CD4-positive, alpha-beta T cell treated with Interleukin-2 at 100 ng/mL for 4 hours (primary cell): ENCODE results near the gene RABGAP1L.
"Not testable (repeated sequence)": the region's sequence is repeated elsewhere in the genome, so short reads cannot be mapped to it uniquely, and the experiment has no call there.

Experiments
- DNase-seq: peaks from one replicate; pipeline ENCODE4 v3.0.0-alpha.2; 2020; ENCODE audit warnings: low spot score

The RABGAP1L gene

DNA sequence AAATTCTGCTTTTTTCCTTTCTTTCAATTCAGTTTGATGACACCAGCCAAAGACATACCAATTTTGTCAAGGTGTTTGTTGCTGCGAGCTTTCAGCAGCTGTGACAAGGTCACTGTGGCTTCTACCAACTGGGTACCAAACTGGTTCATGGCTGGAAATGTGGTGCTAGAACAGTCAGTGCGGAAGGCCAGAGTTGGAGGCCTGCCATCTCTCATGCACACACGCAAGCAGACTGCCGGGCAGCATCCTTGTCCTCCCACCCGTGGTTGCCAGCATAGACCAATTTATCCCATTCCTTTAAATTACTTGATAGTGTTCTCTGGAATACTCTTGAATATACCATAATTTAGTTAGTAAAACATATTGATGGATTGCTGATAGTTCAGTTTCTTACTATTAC, 208.6 kb downstream of the RABGAP1L start:
- no peak for DNase-seq

GRCh38 chr1:174376030-174376429, 216.7 kb downstream of the RABGAP1L start:
- DNase-seq: no peak

GRCh38 chr1:174391716-174392115, 232.4 kb downstream of the RABGAP1L start:
- DNase-seq: no peak

DNA sequence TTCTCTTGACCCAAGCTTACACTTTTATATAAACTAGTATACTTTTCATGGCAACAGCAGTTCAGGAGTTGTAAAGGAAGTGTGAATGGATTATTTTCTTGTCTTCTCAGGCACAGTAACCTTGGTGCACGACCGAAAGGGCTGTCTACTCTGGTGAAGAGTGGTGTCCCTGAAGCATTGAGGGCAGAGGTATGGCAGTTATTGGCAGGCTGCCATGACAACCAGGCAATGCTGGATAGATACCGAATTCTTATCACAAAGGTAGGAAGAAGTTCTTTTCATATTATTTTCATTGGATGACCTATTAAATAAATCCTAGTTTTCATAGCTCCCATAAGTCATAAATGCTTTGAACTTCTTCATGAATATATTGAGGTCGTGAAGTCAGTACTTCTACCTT, 234.6 kb downstream of the RABGAP1L start:
- no peak for DNase-seq

GRCh38 chr1:174397261-174397660, 237.9 kb downstream of the RABGAP1L start:
- DNase-seq: no peak

GRCh38 chr1:174398246-174398645, 238.9 kb downstream of the RABGAP1L start:
- DNase-seq: no peak

DNA sequence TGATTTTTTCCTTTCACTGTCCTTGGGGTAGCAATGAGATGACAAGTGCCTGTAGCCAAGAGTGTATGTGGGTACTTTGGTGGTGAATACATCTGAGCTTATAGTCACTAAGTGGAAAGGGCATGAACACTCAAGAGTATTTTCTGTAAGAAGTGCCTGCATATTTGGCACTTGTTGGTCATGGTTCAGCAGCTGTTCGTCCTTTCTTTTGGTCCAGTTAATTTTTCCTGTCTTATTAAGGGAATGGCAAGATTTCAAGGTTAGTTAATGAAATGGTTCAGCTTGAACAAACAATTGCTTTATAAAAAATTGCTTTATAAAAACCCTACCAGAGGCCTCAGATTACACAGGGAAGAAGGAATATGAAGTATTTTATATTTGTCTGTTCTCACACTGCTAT, 239.9 kb downstream of the RABGAP1L start:
- no peak for DNase-seq

- no peak for DNase-seq
Measured at GRCh38 chr1:174401075-174401474, 241.8 kb downstream of the RABGAP1L start.

DNA sequence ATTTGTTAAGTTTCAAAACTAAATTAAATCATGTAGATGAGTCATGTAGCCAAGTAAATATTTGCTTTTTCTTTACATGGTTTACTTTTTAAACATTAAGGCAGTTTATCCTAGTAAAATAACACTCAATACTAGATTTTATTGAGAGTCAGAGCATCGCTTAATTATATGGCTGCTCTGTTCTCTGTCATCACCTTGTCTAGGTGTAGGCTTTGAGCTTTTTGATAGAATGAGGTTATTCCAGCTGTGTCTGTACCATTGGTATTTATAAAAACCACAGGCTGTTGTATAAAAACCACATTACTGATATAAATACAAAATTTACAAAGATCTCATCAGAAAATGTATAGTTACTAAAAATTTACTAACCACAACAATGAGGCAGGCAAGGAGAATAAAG, 245.9 kb downstream of the RABGAP1L start:
- DNase-seq: no peak

DNA sequence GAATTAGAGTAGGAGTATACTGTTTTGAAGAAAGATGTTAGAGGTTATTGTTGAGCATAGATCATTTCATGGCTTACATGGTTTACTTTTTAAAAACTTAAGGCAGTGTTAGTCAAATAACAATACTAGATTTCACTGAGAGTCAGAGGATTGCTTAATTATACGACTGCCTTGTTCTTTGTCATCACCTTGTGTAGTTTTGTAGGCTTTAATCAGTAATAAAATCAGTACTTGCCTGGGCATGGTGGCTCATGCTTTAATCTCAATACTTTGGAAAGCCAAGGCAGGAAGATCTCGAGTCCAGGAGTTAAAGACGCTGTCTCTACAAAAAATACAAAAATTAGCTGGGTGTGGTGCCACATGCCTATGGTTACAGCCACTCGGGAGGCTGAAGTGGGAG, 247.1 kb downstream of the RABGAP1L start:
- DNase-seq: no peak

DNA sequence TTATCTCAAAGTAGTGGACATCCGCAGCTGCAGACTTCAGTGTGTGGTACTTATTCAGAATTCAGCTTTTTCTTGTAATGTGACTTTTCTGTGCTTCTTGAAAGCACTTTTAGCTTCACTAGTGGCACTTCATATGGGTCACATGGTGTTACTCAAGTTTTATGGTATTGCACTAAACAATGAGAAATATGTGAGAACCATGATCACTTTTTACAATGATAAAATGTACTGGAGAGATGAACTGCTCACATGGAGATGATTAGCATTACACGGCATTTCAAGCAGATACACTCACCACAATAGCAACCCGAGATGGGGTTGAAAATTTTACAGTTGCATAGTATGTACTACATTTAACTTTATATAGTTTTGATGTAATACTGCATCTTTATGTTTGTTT, 248.3 kb downstream of the RABGAP1L start:
- DNase-seq: no peak

DNA sequence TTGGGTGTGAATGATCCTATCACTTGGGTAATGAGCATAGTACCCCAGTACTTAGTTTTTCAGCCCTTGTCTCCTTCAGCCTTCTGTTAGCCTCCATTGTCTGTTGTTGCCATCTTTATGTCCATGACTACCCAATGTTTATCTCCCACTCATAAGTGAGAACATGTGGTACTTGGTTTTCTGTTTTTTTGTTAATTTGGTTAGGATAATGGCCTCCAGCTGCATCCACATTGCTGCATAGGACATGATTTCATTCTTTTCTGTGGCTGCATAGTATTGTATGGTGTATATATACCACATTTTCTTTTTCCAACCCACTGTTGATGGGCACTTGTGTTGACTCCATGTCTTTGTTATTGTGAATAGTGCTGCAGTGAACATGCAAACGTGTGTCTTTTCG, 248.8 kb downstream of the RABGAP1L start:
- DNase-seq: no peak

- not testable (repeated sequence) for DNase-seq
Measured at GRCh38 chr1:174409801-174410200, 250.5 kb downstream of the RABGAP1L start.

DNA sequence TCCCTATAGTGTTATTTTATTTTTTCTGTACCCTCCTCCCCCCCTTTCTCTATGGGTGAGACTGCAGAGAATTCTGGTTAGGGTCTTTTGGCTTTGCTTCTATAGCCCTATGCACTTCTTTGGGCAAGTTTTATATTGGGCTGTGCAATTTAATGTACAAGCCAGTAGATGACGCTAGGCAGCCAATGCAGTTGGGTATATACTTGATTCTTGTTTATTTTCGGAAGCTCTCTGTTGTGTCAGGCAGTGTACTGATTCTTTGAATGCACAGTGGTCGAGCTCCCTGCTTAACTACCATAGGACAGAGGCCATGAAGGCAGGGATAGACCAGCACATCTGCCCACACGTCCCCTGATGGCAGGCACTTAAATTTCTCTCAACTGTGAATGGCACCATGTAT, 254.3 kb downstream of the RABGAP1L start:
- no peak for DNase-seq

GRCh38 chr1:174414203-174414602, 254.9 kb downstream of the RABGAP1L start:
- DNase-seq: no peak

- no peak for DNase-seq
Measured at GRCh38 chr1:174415506-174415905, 256.2 kb downstream of the RABGAP1L start.

DNA sequence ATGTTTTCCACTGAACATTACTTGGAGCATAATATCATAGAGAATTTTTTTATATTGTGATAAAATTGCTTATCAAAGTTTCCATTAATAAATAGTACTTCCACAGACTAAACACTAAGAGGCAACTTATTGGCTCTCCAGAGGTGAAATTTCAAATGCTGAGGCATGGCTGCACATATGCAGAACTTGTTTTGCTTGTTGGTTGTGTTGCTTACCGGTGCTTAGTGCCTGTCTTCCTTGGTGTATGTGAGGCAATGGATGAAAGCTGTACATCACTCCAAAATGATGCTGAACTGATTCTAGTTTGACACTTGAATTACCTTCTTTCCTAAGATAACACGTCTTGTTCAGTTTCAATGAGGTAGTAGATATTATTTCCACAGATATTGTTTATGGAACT, 258.6 kb downstream of the RABGAP1L start:
- no peak for DNase-seq

GRCh38 chr1:174425121-174425520, 265.8 kb downstream of the RABGAP1L start:
- no peak for DNase-seq

DNA sequence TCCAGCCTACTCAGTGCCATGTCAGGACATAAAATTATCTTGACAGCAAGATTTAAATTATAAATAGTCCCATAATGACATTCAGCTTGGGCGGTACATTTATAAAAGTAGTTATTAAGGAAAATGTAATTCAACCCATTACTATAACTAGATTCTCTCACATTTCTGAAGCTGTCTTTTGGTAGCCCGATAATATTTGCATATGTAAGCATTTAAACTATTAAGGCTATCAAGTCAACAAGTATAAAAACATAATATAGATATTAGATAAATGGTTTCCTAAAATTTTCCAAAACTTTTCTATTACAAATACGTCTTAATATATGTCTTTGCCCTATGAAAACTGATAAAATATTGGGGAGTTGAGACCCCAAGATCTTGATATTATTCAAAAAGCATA, 266.8 kb downstream of the RABGAP1L start:
- no peak for DNase-seq

GRCh38 chr1:174428033-174428432, 268.7 kb downstream of the RABGAP1L start:
- no peak for DNase-seq

DNA sequence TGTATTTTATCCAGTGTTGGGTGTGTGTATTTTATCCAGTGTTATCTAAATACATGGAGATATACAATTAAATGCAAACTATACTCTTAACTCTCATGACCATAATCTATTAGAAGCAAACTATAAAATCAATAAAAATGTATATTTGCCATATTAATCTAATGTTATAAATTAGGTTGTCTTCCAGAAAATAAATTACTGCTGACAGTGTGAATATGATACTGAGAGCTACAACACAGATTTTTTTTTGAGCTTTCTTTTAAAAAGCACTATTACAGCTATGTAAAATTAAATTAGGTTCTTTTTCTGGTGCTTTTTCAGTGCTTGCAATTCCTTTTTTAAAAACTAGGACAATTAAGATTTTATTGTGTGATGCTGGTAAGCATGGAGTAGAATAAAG, 269.4 kb downstream of the RABGAP1L start:
- DNase-seq: no peak

DNA sequence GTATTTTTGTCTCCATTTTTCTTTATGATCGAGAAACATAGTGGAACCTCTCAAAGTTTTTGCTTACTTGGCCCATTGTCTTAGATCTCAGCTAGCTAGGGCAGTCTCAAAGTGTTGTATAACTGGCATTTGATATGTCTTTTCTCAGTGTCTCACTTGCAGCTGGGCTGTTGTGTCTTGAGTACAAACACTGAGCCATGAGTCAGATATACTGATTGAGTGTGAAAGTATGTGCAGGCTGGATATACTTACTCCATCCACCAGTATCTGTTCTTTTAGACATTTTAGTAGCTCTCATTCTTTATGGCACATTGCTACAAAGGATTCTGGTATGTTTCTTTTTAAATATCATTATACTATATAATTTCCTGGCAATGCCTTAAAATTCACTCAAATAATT, 274.1 kb downstream of the RABGAP1L start:
- no peak for DNase-seq

- no peak for DNase-seq
Measured at GRCh38 chr1:174445351-174445750, 286.0 kb downstream of the RABGAP1L start.

DNA sequence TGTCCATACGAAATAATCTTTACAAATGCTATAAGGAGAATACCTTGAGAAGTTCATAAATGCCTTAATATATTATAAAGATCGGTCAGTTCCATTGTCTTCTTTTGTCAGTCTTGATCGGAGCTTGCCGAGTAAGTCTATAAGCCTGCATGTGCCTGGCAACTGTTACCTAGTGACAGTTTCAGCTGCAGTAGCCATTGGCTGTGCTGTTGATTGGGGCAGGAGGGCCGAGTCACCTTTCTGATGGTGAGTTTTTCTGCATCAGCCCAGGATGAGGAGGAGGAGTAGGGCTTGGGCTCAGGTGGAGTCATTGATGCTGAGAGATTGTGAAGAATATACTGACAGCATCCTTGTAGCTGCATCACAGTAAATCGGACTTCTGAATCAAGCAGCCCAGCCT, 286.5 kb downstream of the RABGAP1L start:
- no peak for DNase-seq

DNA sequence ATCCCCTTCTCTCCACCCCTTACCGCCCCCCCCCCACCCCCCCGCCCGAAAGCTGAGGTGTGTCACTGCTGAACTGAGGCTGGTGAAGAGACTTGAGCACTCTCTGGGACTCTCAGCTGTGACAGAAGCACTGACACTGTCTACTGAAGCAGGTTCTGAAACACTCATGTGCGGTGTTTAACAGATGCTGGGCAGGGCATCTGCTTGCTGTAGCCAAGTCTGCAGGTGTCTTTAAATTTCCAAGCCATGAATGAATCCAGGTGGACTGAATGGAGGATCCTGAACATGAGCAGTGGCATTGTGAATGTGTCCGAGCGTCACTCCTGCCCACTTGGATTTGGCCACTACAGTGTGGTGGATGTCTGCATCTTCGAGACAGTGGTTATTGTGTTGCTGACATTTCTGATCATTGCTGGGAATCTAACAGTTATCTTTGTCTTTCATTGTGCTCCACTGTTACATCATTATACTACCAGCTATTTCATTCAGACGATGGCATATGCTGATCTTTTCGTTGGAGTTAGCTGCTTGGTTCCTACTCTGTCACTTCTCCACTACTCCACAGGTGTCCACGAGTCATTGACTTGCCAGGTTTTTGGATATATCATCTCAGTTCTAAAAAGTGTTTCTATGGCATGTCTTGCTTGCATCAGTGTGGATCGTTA, 288.7 kb downstream of the RABGAP1L start, which contains the start of gene GPR52:
Gene GPR52 (plus strand): TSS at position 99 of the 665 bp plus-strand sequence. CDS start 148 bp downstream, at position 247.
- DNase-seq: no peak
